Caco-2 (cell line): Measurements from ENCODE around the gene SRPK2. TPM values are rescaled to one million over a fixed set of nuclear protein-coding genes. Genes with fewer than 3 reads are reported as not detected.

Source experiments
- BruUV-seq: library from RNA; stranded (reverse); fragments of 400-500 nt; replicated peaks from 2 replicates; lab custom pipeline; 2021; lab: Mats Ljungman, UMichigan
- CTCF ChIA-PET: fragments of 300-600 bp; sonication (Branson Sonifier 250); formaldehyde crosslinking; loops from one replicate; lab custom pipeline; 2022; ENCODE audit warnings: antibody characterized with exemption; lab: Charles Lee
- POLR2A ChIA-PET: fragments of 300-600 bp; sonication (Branson Sonifier 250); formaldehyde crosslinking; loops from one replicate; lab custom pipeline; 2022; ENCODE audit warnings: antibody characterized with exemption; lab: Charles Lee
- DNase-seq, 2 experiments: peaks; one replicate each; pipeline versions ENCODE4 v3.0.0 to v3.0.0-alpha.2; 2020 to 2022
- H3K27me3 ChIP-seq: replicated peaks from 2 replicates; pipeline ENCODE4 v1.6.0; 2011; ENCODE audit warnings: low read length; ENCODE audit not compliant: control insufficient read depth, insufficient read depth
- H3K36me3 ChIP-seq: 2 replicates; pipeline ENCODE4 v1.5.1; 2011; ENCODE audit warnings: low read length; ENCODE audit not compliant: control insufficient read depth, insufficient read depth
- H3K4me1 ChIP-seq: fragments of 250-450 bp; sonication (Bioruptor Pico); 2 replicates; pipeline ENCODE4 v1.5.1; 2020; ENCODE audit warnings: mild to moderate bottlenecking
- H3K4me3 ChIP-seq: 2 replicates; pipeline ENCODE4 v1.5.1; 2011; ENCODE audit warnings: low read depth, mild to moderate bottlenecking, control low read depth, low read length
- H3K9me3 ChIP-seq: fragments of 250-450 bp; sonication (Bioruptor Pico); 2 replicates; pipeline ENCODE4 v1.5.1; 2020; ENCODE audit warnings: mild to moderate bottlenecking, moderate library complexity
- H3K27ac Mint-ChIP-seq: one replicate; pipeline ENCODE4 v1.8.0; 2022; ENCODE audit warnings: mixed read lengths; ENCODE audit not compliant: unreplicated experiment
- H3K27me3 Mint-ChIP-seq: one replicate; pipeline ENCODE4 v1.8.0; 2022; ENCODE audit warnings: mixed read lengths; ENCODE audit not compliant: insufficient read depth, unreplicated experiment
- H3K36me3 Mint-ChIP-seq: one replicate; pipeline ENCODE4 v1.8.0; 2022; ENCODE audit warnings: mild to moderate bottlenecking, mixed read lengths; ENCODE audit not compliant: insufficient read depth, unreplicated experiment
- H3K4me1 Mint-ChIP-seq: one replicate; pipeline ENCODE4 v1.8.0; 2022; ENCODE audit warnings: low read depth, mixed read lengths; ENCODE audit not compliant: unreplicated experiment
- H3K4me3 Mint-ChIP-seq: one replicate; pipeline ENCODE4 v1.8.0; 2022; ENCODE audit warnings: mild to moderate bottlenecking, moderate library complexity, mixed read lengths; ENCODE audit not compliant: unreplicated experiment
- H3K9me3 Mint-ChIP-seq: one replicate; pipeline ENCODE4 v1.8.0; 2022; ENCODE audit warnings: mixed read lengths; ENCODE audit not compliant: unreplicated experiment
- CTCF ChIP-seq, 2 experiments: fragments of 200-600 bp in 1 of 2; IDR thresholded peaks; 1 replicate in 1 of 2; 2 replicates in 1 of 2; pipeline versions ENCODE4 v1.5.1 to v1.8.0; 2011 to 2022; ENCODE audit warnings: antibody characterized with exemption in 1 of 2, control low read depth in 1 of 2, inconsistent platforms in 1 of 2, low read depth in 1 of 2, low read length in 1 of 2, mild to moderate bottlenecking in 1 of 2, moderate library complexity in 1 of 2; ENCODE audit not compliant: insufficient read depth in 1 of 2, severe bottlenecking in 1 of 2, unreplicated experiment in 1 of 2
- intact Hi-C: fragments of 100-400 bp; cut with micrococcal nuclease; formaldehyde crosslinking; loops from one replicate; pipeline ENCODE4 v1.10.0; 2022; ENCODE audit not compliant: unreplicated experiment
- total RNA-seq: library from RNA; stranded (reverse); gene quantifications from 2 replicates; pipeline ENCODE4 v1.2.3, GENCODE V29; 2022

Gene SRPK2
- total RNA-seq, 1 experiment from 2014 or later, result 39.9 TPM

GRCh38 chr7:105185290-105186010, 203.3 kb downstream of the SRPK2 start:
- no peaks in the 10 kb centered on the region for H3K27me3 Mint-ChIP-seq
- ChIA-PET POLR2A (no interaction called here), CTCF (no interaction called here)
- no peaks in the 10 kb centered on the region for H3K4me1 ChIP-seq
- no peak overlapping the region for H3K4me3 ChIP-seq
- DNase-seq, result no peak
- H3K9me3 Mint-ChIP-seq, result no peaks in the 10 kb centered on the region
- no TSS peak for BruUV-seq
- TF ChIP-seq CTCF (IDR thresholded peaks at IDR 0.05; ENCODE audit: insufficient read depth in 1 of 2, low read depth in 1 of 2, low read length in 1 of 2, severe bottlenecking in 1 of 2, unreplicated experiment in 1 of 2), result no peak
- H3K27me3 ChIP-seq, result no peaks in the 10 kb centered on the region
- no peaks in the 10 kb centered on the region for H3K4me1 Mint-ChIP-seq
- intact Hi-C loops, result no loop called here
- H3K36me3 ChIP-seq, result no peaks in the 10 kb centered on the region
- no peaks in the 10 kb centered on the region; the same call in 1 of the 2 replicates for H3K9me3 ChIP-seq
- H3K4me3 Mint-ChIP-seq, result no peak overlapping the region
- no peak overlapping the region for H3K27ac Mint-ChIP-seq
- H3K36me3 Mint-ChIP-seq, result peaks cover 5% of the 10 kb centered on the region

GRCh38 chr7:105180002-105180401, 208.7 kb downstream of the SRPK2 start:
- intact Hi-C loops, result no loop called here
- CTCF ChIA-PET, result no interaction called here
- Histone ChIP-seq H3K9me3 (no peaks in the 10 kb centered on the region; the same call in 1 of the 2 replicates), H3K27me3 (no peaks in the 10 kb centered on the region), H3K4me3 (no peak overlapping the region), H3K4me1 (no peaks in the 10 kb centered on the region), H3K36me3 (no peaks in the 10 kb centered on the region)
- POLR2A ChIA-PET, result no interaction called here
- H3K27ac Mint-ChIP-seq, result no peak overlapping the region
- H3K27me3 Mint-ChIP-seq, result no peaks in the 10 kb centered on the region
- BruUV-seq, result no TSS peak
- no peak for DNase-seq
- H3K36me3 Mint-ChIP-seq, result peaks cover 5% of the 10 kb centered on the region
- TF ChIP-seq CTCF (IDR thresholded peaks at IDR 0.05; ENCODE audit: insufficient read depth in 1 of 2, low read depth in 1 of 2, low read length in 1 of 2, severe bottlenecking in 1 of 2, unreplicated experiment in 1 of 2), result no peak
- no peaks in the 10 kb centered on the region for H3K9me3 Mint-ChIP-seq
- no peak overlapping the region for H3K4me3 Mint-ChIP-seq
- no peaks in the 10 kb centered on the region for H3K4me1 Mint-ChIP-seq

- Mint-ChIP-seq H3K27me3 (no peaks in the 10 kb centered on the region), H3K9me3 (no peaks in the 10 kb centered on the region), H3K27ac (no peak overlapping the region), H3K4me3 (no peak overlapping the region), H3K4me1 (no peaks in the 10 kb centered on the region), H3K36me3 (peaks cover 5% of the 10 kb centered on the region)
- CTCF ChIA-PET, result no interaction called here
- Histone ChIP-seq H3K27me3 (no peaks in the 10 kb centered on the region), H3K9me3 (no peaks in the 10 kb centered on the region; the same call in 1 of the 2 replicates), H3K4me1 (no peaks in the 10 kb centered on the region), H3K36me3 (no peaks in the 10 kb centered on the region), H3K4me3 (no peak overlapping the region)
- TF ChIP-seq CTCF (IDR thresholded peaks at IDR 0.05; ENCODE audit: insufficient read depth in 1 of 2, low read depth in 1 of 2, low read length in 1 of 2, severe bottlenecking in 1 of 2, unreplicated experiment in 1 of 2), result no peak
- BruUV-seq, result no TSS peak
- DNase-seq, result no peak
- POLR2A ChIA-PET, result no interaction called here
- intact Hi-C loops, result no loop called here
These were observed 209.7 kb downstream of the SRPK2 start for GRCh38 chr7:105178928-105179541.
